Smooth muscle cell of the coronary artery (primary cell): Measurements from ENCODE around the gene ZNF571. TPM values are rescaled to one million over a fixed set of nuclear protein-coding genes. Genes with fewer than 3 reads are reported as not detected.

ENCODE experiments used
- total RNA-seq: library from RNA; depleted of rRNA; stranded (reverse); fragments of >200 nt; gene quantifications from 2 replicates; pipeline ENCODE4 v1.2.3, GENCODE V29; 2014; ENCODE audit warnings: low replicate concordance

The ZNF571 gene
- total RNA-seq = 3.2 and 3.7 TPM in 2 replicates

GRCh38 chr19:37594304-37594981 is at the start of gene ZNF571, which contains the start of gene ZNF540:
TSS of gene ZNF571 (minus strand) at chr19:37594792. CDS start at chr19:37586676, 8,116 bp downstream.
TSS of gene ZNF540 (plus strand) at chr19:37594876. CDS start at chr19:37598448, 3,572 bp downstream.

Other genes with a start within 250 kb of the ZNF571 start
- 3.5 and 4.5 TPM in 2 replicates for gene ZNF527, start 223.7 kb downstream of the ZNF571 start, total RNA-seq
- 4.7 and 6.7 TPM in 2 replicates for gene ZNF569, start 127.3 kb downstream of the ZNF571 start, total RNA-seq
- 8.0 and 8.7 TPM in 2 replicates for gene ZNF570, start 125.4 kb downstream of the ZNF571 start, total RNA-seq
- 1.6 and 2.2 TPM in 2 replicates for gene ZNF793, start 87.9 kb downstream of the ZNF571 start, total RNA-seq
- gene ZNF540, start 84 bp upstream of the ZNF571 start, total RNA-seq = 0.30 and 1.3 TPM in 2 replicates
- gene ZFP30, start 60.7 kb upstream of the ZNF571 start, total RNA-seq = 7.1 and 13.5 TPM in 2 replicates
- 4.4 and 6.4 TPM in 2 replicates for gene ZNF607, start 125.0 kb upstream of the ZNF571 start, total RNA-seq
- 3.5 and 3.7 TPM in 2 replicates for gene ZNF573, start 184.8 kb upstream of the ZNF571 start, total RNA-seq